Transverse colon (tissue), 4 donors: ENCODE data around the gene TLE7. TPM values are rescaled to one million over a fixed set of nuclear protein-coding genes. Genes with fewer than 3 reads are reported as not detected.

Experiments
- DNase-seq: peaks from one replicate; pipeline ENCODE4 v3.0.0-alpha.2; 2019
- H3K27ac ChIP-seq, 4 donors: fragments of 200-600 bp; sonication (generic); 2 replicates each; pipeline ENCODE4 v1.5.1; 2016 to 2018; ENCODE audit warnings: inconsistent platforms in 4 of 4
- H3K27me3 ChIP-seq: fragments of 200-600 bp; sonication (generic); 2 replicates; pipeline ENCODE4 v1.5.1; 2017; ENCODE audit warnings: inconsistent platforms
- H3K36me3 ChIP-seq, 4 donors: fragments of 200-600 bp; sonication (generic); 2 replicates each; pipeline ENCODE4 v1.5.1; 2017 to 2019; ENCODE audit warnings: inconsistent platforms in 4 of 4
- H3K4me1 ChIP-seq, 4 donors: fragments of 200-600 bp; sonication (generic); 2 replicates each; pipeline ENCODE4 v1.5.1; 2017 to 2020; ENCODE audit warnings: inconsistent platforms in 4 of 4
- H3K4me3 ChIP-seq, 4 donors: fragments of 200-600 bp; sonication (generic); 1 replicate in 1 of 4; 2 replicates in 3 of 4; pipeline versions ENCODE4 v1.5.1 to v1.6.1; 2017 to 2019; ENCODE audit warnings: inconsistent platforms in 4 of 4
- H3K9me3 ChIP-seq, 2 donors: fragments of 200-600 bp; sonication (generic); 2 replicates each; pipeline ENCODE4 v1.5.1; 2017 to 2019; ENCODE audit warnings: inconsistent platforms in 2 of 2
- CTCF ChIP-seq, 5 experiments: fragments of 200-600 bp in 3 of 5; fragments of 450-650 bp in 2 of 5; sonication (generic) in 3 of 5; IDR thresholded peaks; 1 replicate in 2 of 5; 2 replicates in 3 of 5; pipeline ENCODE4 v1.5.1; 2016 to 2017; ENCODE audit warnings: antibody characterized with exemption in 5 of 5, inconsistent platforms in 3 of 5, mild to moderate bottlenecking in 2 of 5, moderate library complexity in 1 of 5
- EP300 ChIP-seq: sonication (generic); formaldehyde crosslinking; IDR thresholded peaks from one replicate; pipeline ENCODE4 v1.6.1; 2017; ENCODE audit warnings: antibody characterized with exemption, low read depth
- POLR2A ChIP-seq: fragments of 450-650 bp; IDR thresholded peaks from one replicate; pipeline ENCODE4 v1.6.1; 2016; ENCODE audit warnings: antibody characterized with exemption, mild to moderate bottlenecking, moderate library complexity
- POLR2AphosphoS5 ChIP-seq, 3 donors: sonication (generic); formaldehyde crosslinking; IDR thresholded peaks; one replicate each; pipeline ENCODE4 v1.6.1; 2016; ENCODE audit warnings: antibody characterized with exemption in 3 of 3
- WGBS, 2 donors: methylation state at CpG; one replicate each; pipeline ENCODE4 v1.1.5; 2018; ENCODE audit warnings: low coverage in 1 of 2; 5-methylcytosine and 5-hydroxymethylcytosine counted together
- in situ Hi-C, 4 donors: fragments of 200-750 bp; cut with MboI; loops; one replicate each; pipeline versions ENCODE4 v1.15.0 to v1.15.1; 2017; ENCODE audit warnings: low sequenced_read_pairs in 3 of 4, low pct_ligation_motif_present in 1 of 4, low pct_unique_long_range_greater_than_20kb in 1 of 4
- intact Hi-C: fragments of 100-400 bp; cut with DNase I; formaldehyde crosslinking; loops from one replicate; pipeline ENCODE4 v1.15.1; 2023; ENCODE audit warnings: low total_unique reads
- total RNA-seq, 4 donors: library from RNA; depleted of rRNA; stranded (reverse); fragments of >200 nt; gene quantifications; one replicate each; pipeline ENCODE4 v1.1.0, GENCODE V29; 2016

TLE7 gene
- total RNA-seq, 4 donors from 2014 or later = not detected

DNA sequence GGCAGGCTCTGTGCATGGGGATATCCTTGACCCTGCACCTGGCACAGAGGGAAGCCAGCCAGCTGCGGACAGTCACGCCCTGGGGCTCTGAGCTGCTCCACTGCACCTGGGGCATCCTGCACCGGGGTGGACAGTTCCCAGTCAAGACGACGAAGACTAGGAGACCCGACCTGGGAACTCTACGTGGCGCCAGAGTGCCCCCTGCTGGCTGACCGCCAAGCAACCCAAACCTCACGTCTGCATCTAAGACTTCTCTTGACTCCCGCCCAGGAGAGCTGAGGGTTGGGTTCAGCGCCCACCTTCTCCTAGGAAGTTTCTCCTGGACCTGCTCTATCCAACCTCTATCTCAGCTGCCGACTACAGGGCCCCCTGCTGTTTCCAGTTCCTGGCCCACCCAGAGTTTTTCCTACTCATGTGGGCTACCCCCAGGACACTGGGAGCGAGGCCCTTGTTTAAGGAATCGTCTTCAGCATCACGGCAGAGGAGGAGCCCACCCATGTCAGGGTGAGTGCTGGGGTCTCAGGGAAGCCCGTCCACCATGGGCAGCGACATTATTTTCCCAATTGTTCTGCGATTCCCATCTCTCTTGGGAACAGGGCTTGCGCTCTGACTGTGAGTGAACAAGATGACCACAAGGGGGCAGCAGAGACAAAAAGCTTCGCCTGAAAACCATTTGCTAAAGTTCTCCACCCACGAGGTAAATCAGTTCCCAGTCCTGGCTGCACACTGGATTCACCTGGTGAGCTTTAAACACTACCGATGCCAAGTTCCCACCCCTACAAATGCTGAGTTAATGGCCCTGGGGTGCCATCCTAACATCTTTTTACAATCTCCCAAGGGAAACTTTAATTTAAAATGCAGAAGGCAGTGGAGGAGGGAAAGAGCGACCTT lies 29.3 kb downstream of the TLE7 start:
- in situ Hi-C loops (loop anchor here in 3 of 4 donors (5.0 to 25.0 kb wide), 3 partner anchors 85 to 202 kb away; no protein-coding TSS in a partner anchor), intact Hi-C loops (loop anchor here (5.0 kb wide), 1 partner anchor 85 kb away; no protein-coding TSS in a partner anchor)
- Histone ChIP-seq H3K27ac (no peak overlapping the region), H3K36me3 (no peaks in the 10 kb centered on the region), H3K27me3 (peaks cover 21% of the 10 kb centered on the region), H3K9me3 (no peaks in the 10 kb centered on the region), H3K4me1 (peaks cover 0 to 8% (median 0%) of the 10 kb centered on the region in 4 donors), H3K4me3 (no peak overlapping the region)
- 8% methylated on average over 24 of the region's 24 CpGs; no CpG with 5 or more reads in 1 of the 2 donors for WGBS, 2 donors
- TF ChIP-seq POLR2AphosphoS5 (IDR thresholded peaks at IDR 0.05) (no peak), CTCF (IDR thresholded peaks at IDR 0.05) (peak; percentile 85 to 89 (median 87))
- peak; percentile 71 for DNase-seq

DNA sequence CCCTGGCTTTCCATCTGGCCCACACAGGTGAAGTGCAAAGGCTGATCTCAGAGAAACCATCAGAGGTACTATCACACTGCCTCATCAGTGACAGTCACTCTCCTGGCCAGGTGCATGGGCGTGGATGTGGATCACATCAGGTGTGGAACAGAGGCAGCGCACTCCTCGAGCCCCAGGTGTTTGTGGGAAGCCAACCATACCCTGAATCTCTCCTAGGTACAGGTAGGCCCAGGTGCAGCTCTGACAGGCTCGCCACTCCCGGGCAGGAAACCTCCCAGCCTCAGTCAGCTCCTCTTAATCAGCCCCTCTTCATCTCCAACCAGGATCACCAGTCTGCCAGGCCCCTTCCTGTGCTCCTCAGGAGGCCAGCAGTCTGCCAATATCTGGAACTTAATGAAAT lies 31.7 kb downstream of the TLE7 start:
- no peak for DNase-seq
- Histone ChIP-seq H3K4me3 (no peak overlapping the region), H3K9me3 (no peaks in the 10 kb centered on the region), H3K27me3 (peaks cover 8% of the 10 kb centered on the region), H3K36me3 (no peaks in the 10 kb centered on the region), H3K27ac (no peak overlapping the region), H3K4me1 (peaks cover 0 to 8% (median 0%) of the 10 kb centered on the region in 4 donors)
- intact Hi-C loops (loop anchor here (5.0 kb wide), 1 partner anchor 87 kb away; no protein-coding TSS in a partner anchor), in situ Hi-C loops (loop anchor here in 3 of 4 donors (5.0 to 25.0 kb wide), 3 partner anchors 87 to 205 kb away; no protein-coding TSS in a partner anchor)
- TF ChIP-seq CTCF (IDR thresholded peaks at IDR 0.05) = no peak
- TF ChIP-seq POLR2AphosphoS5 (IDR thresholded peaks at IDR 0.05) = no peak
- no peak for TF ChIP-seq EP300
- no peak for TF ChIP-seq POLR2A
- 49% methylated on average over 5 of the region's 5 CpGs; no CpG with 5 or more reads in 1 of the 2 donors for WGBS, 2 donors

DNA sequence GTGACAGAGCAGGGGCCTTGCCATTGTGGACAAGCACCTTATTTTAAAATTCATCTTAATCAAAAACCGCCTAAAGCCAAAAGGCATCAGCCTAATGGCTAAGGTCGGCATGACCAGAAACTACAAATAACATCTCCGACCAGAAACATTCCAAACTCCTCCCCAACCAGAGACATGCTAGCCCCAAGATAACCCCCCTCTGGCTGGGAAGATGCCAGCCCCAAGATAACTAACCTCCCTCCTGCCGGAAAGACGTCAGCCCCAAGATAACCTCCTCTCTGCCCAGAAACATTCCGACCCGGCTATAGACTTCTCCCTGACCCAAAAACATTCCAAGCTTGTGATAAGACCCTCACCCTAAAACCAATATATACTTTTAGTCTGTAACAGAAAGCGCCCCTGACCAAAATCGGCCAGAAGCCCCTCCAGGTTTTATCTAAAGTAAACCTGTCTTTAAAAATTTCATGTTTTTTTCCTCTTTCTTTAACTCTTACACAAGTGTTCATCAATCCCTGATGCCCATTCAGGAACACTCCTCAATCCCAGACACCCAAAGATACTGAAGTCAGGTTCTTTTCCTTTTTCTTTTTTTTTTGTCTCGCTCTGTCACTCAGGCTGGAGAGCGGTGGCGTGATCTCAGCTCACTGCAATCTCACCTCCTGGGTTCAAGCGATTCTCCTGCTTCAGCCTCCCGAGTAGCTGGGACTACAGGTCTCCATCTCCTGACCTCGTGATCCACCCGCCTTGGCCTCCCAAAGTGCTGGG lies 32.7 kb downstream of the TLE7 start:
- H3K27ac ChIP-seq = no peak overlapping the region
- H3K27me3 ChIP-seq = peaks cover 8% of the 10 kb centered on the region
- no peak overlapping the region for H3K4me3 ChIP-seq
- DNase-seq = no peak
- TF ChIP-seq POLR2AphosphoS5 (IDR thresholded peaks at IDR 0.05) (no peak), CTCF (IDR thresholded peaks at IDR 0.05) (no peak), EP300 (no peak), POLR2A (no peak)
- H3K9me3 ChIP-seq = no peaks in the 10 kb centered on the region
- H3K36me3 ChIP-seq = no peaks in the 10 kb centered on the region
- intact Hi-C loops = no loop called here
- 60 to 65% methylated on average over 6 to 16 of the region's 16 CpGs for WGBS, 2 donors
- H3K4me1 ChIP-seq = peaks cover 0 to 8% (median 0%) of the 10 kb centered on the region in 4 donors
- in situ Hi-C loops = loop anchor here in 1 of 4 donors (25.0 kb wide), 1 partner anchor 203 kb away; no protein-coding TSS in a partner anchor

GRCh38 chr16:71408536-71408935 lies 33.3 kb downstream of the TLE7 start:
- Histone ChIP-seq H3K27ac (no peak overlapping the region), H3K36me3 (no peaks in the 10 kb centered on the region), H3K9me3 (no peaks in the 10 kb centered on the region), H3K4me3 (no peak overlapping the region), H3K27me3 (peaks cover 8% of the 10 kb centered on the region), H3K4me1 (peaks cover 0 to 8% (median 0%) of the 10 kb centered on the region in 4 donors)
- DNase-seq = no peak
- TF ChIP-seq POLR2AphosphoS5 (IDR thresholded peaks at IDR 0.05) (no peak), CTCF (IDR thresholded peaks at IDR 0.05) (no peak), POLR2A (no peak), EP300 (no peak)
- intact Hi-C loops (no loop called here), in situ Hi-C loops (loop anchor here in 1 of 4 donors (25.0 kb wide), 1 partner anchor 204 kb away; no protein-coding TSS in a partner anchor)
- WGBS, 2 donors = 36 to 44% methylated on average over 2 to 3 of the region's 3 CpGs
